NCI-H69 (cell line): ENCODE data around the gene RBFOX1.
"Not testable (repeated sequence)": the region's sequence is repeated elsewhere in the genome, so short reads cannot be mapped to it uniquely, and the experiment has no call there.

ENCODE experiments used
- DNase-seq: peaks from one replicate; lab custom pipeline; 2025; lab: John Stamatoyannopoulos, UW

Gene RBFOX1

DNA sequence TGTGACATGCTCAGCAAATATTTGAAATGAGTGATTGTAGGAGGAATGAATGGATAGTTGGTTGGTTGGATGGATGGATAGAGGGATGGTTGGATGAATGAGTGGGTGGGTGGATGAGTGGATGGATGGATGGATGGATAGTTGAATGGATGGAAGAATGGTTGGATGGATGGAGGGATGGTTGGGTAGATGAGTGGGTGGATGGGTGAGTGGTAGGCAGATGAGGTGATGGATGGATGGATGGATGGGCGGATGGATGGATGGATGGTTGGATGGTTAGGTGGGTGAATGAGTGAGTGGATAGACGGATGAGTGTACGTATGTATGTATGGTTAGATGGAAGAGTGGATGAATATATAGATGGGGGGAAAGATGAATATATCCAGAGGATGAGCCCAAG, 137.7 kb downstream of the RBFOX1 start:
- DNase-seq: no peak

DNA sequence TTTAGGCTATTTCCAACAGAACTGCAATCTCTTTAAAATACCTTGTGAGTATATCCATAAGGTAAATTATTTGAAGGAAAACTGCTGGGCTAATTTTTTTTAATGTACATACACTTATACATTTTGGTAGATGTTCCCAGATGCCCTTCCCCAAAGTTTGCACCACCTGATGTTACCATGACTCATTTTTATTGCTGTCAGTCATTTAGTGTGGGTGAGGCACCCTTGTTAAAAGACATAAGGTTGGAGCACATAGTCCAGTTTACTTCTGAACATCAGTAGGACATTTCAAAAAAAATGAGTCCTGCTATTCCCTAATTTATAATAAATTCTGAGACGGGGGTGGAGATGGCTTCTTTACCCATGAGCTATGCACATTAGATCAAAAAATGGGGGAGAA, 138.6 kb downstream of the RBFOX1 start:
- peak; percentile 10 for DNase-seq

DNA sequence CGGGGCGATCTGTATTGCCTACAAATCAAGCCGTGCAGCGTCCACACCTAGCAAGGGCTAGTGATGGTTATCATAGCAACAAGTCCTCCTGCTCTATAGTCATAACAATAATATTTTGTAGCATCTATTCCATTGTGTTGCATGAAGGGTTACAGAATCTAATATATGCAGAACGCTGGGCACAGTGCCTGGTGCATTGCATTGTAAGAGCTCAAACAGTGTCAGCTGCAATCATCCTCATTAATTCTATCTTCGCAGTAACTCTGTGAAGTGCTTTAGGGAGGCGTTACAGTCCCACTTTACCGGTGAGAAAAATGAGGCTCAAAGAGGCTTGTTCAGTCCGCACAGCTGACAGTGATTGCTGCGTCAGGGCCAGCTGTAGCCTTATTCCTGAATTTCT, 149.4 kb downstream of the RBFOX1 start:
- no peak for DNase-seq

DNA sequence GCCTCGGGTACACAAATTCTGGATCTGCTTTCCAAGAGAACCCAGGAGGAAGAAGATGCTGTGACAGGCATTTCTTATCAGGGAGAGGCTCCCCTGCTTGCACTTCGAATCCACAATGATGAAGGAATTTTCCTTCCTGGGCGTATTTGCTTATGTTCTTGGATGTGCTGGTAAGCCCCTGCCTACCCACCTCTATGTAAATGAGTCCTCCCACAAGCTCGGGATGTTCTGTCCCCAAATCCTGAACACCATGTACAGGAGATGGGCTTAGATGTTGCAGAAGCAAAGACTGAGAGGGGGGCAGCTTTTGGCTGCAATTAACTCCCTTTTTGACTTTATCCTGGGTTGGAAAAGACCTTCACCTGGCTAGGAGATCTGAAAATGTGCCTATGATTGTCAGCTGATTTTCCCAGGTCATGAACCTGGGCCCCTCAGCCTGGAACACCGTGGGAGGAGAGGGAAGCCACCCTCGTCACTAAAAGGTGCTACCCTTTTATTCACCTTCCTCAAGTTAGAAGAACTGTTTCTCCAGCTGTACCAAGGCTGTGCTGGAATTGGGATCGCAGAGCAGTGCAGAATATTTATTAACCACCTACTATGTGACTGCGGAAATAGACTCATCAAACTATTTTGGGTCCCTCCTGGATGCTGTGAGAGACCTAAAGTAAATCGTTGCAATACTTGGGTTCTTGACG, 150.1 kb downstream of the RBFOX1 start:
- DNase-seq: no peak

DNA sequence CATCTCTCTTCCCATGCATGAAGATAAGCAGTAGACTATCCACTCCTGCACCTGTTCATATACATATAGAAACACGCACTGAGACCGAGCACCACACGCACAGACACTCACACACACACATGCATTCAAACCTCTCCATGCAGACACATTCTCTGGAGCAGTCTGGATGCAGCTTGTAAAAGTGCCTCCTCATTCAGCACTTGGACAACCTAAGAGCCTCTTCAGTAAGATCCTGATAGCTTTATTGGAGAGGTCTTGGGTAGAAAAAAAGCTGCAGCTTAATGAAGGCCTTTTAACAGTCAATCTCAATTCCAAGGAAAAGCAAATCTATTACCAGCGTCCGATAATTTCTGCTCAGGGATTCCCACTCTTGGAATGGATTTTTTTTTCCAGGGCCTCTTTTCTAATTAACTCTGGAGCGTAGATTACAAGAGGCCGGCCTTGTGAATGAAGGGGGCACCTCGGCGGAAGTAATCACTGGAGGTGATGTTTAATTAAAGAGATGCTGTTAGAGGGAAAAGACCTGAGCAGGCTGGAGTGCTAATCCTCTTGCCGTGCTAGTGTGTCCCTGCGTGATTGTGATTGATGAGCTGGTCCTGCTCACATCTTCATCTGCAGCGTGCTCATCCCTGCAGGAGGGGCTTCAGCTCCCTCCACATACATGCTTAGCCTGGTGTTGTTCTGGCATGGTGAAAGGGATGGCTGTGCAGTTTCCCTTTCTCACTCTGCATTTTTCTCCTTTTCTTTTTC, 155.1 kb downstream of the RBFOX1 start:
- no peak for DNase-seq

DNA sequence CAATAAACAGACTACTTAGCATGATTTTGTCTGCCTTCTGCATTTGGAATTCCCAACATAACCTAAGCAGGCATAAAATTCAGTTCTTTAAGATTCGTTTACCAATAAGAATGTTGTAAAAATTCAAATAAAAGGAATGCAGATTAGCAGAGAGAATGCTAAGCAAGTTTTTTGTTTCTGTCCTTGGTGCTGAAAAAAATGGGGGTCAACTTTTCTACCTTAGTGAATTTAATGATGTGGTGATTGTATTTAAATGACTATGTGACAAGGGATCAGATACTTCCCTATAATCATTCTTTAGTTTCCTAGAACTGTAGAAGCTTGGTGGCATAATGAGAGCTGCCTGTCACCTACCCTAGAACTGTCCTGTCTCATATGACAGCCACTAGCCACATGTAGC, 159.5 kb downstream of the RBFOX1 start:
- DNase-seq: no peak

DNA sequence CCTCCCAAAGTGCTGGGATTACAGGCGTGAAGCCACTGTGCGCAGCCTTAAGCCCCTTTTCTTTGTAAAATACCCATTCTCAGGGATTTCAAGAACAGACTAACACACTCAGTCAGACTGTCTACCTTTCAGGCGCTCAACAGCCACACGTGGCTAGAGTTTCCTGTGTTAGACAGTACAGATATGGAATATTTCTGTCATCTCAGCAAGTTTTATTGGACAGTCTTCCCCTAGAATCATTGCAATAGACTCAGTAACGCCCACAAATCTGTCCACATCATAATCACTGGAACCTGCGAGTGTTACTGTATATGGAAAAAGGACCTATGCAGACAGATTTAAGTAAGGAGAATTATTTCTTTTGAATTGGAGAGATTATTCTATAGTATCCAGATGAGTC, 160.5 kb downstream of the RBFOX1 start:
- DNase-seq: no peak

DNA sequence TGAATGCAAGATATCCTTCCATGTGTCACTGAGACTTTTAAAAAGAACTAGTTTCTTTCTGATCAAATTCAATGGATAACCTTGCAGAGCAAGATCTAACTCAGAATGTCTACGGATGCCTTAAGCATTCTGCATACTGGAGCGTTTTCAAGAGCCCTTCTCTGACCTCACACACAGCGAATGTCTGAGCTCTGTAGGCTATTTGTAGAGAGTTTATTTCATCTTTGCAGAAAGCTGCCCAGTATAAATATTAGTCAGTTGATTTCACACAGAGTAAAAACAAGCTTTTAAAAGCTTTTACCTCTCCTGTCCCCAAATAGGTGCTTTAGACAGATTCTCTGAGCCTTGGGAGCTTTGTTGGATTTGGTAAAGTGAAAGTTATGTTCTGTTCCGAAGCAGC, 165.0 kb downstream of the RBFOX1 start:
- no peak for DNase-seq

DNA sequence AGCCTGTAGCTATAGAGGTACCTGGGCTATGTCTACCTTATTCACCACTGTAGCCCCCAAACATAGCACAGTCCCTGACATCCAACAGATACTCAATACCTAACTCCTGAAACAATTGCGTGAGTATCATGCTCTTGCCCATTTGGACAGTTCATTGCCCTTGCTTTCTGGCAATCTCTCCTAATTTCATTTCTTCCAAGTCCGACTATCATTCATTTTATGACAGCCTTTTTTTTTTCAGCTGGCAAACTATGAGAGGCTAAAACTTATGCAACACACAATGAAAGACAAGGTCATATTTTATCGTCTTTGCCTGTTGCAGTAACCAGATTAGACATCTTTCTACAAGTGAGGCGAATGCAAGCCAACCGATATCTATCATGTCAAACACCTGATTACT, 169.2 kb downstream of the RBFOX1 start:
- no peak for DNase-seq

DNA sequence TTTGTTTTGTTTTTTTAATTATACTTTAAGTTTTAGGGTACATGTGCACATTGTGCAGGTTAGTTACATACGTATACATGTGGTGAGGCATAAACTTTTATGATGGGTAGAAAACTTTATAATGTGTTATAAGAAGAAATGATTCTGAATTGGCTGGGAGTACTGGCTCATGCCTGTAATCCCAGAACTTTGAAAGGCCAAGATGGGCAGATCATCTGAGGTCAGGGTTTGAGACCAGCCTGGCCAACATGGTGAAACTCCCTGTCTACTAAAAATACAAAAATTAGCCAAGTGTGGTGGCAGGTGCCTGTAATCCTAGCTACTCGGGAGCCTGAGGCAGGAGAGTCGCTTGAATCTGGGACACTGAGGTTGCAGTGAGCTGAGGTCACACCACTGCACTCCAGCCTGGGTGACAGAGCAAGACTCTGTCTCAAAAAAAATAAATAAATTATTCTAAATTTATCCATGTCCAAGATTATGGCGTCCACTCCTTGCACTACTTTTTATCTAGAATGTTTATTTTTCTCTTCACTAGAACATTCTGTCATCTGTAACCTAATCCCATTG, 170.0 kb downstream of the RBFOX1 start:
- not testable (repeated sequence) for DNase-seq

DNA sequence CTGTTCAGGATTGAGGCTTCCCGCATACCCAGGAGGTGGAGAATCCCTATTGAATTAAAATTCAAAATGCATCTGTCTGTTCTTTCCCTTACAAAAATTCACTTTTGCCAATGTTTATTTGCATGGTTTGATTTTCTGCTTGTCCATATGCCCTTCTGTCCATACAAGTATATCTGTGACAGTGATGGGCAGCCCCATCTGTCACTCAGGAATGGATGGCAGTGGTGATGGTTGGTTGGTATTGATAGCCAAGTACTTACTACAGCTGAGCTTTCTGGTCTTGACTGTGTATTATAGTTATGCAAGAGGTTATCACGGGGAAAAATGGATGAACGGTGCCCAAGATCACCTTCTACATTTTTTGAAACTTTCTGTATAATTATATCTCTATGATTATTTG, 171.0 kb downstream of the RBFOX1 start:
- DNase-seq: no peak

DNA sequence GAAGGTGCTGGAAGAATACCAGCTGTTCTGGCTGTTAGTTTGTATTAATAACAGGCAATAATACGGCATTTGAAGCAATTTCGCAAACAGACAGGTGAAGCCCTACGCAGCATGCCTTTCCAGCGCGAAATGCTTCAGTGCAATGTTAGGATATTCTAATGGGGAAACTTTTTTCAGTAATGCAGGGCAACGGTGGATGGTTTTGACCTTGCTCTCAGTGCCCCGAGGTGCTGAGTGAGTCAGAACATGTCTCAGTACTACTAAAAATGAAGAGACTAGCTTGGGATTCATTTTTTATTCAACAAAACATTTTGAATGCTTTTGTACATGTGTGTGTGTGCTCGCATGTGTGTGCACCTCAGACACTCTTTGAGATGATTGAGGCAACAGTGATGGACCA, 172.2 kb downstream of the RBFOX1 start:
- no peak for DNase-seq

DNA sequence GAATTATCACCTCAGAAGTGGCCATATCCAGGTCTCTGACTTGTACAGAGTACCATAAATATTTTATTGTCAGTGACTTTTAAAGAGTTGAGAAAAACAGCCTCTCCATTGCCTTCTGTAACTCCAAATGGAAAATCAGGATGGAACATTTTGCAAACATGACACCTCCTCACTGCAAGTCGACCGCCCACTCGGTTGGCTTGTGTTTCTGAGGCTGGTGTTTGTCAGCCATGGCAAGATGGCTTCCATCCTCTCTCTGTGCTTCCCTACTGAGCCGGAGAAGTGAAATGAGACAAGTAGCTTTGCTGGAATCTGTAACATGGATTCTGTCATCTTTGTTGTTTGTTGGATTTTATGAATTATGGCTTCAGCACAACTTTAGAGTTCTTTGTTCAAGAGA, 172.8 kb downstream of the RBFOX1 start:
- no peak for DNase-seq

DNA sequence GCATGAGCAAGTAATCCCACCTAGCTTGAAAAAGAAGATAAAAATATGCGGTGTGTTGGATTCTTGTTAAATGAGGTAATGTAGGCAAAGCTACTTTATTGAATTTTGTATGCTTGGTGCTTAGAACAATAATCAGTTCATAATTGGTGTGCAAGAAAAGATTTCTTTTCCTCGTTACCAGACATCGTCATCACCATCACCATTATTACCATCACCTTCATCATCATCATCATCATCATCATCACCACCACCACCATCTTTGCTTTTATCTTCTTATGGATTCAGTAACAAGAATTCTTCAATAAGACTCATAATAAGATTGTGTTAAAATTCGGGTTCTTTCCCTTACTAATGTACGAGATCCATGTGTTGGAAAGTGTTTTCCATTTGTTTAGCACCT, 173.7 kb downstream of the RBFOX1 start:
- DNase-seq: no peak

DNA sequence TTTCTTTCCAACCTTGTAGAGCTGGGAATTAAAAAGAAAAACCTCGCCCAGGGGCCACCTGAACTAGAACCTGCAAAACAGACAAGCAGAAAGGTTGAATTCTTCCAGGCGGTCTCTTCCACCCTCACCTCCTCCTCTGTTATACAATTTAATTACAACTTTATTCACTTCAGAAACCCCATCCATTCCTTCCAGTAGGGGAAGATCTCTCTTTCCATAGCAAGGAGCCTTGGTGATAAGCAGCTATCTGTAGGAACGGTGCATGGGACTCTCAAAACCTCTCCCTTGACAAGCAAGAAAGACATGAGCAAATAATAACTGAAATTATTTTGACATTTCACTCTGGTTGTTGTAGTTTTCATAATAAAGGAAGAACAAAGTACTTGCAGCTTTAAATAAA, 176.0 kb downstream of the RBFOX1 start:
- DNase-seq: no peak

DNA sequence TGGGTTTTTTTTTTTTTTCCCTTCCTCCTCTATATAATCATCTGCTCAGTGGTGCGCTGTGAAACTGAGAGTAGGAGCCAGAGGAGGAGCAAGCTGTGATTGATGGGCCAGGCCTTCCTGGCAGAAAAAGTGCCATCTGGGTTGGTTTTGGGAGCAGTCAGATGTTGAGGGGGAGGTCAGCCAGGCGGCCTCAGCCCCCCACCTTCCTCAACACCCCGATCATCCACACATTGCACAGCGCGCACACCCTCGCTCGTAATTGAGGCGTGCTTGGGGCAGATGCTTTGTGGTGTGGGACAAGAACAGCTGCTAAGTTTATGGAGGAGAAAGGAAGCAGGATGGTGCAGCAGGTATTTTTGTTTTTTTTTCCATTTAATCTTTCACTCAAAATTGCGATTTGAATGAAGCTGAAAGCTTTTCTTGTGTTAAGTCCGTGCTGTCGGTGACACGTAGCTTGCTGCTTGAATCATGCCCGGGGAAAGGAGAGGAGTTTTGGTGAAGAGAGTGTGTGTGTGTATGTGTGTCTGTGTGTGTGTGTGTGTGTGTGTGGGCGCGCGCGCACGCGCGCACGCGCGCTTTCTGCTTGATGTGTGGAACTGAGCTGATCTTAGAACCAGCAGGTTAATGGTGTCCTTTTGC, 177.4 kb downstream of the RBFOX1 start:
- DNase-seq: peak; percentile 58

DNA sequence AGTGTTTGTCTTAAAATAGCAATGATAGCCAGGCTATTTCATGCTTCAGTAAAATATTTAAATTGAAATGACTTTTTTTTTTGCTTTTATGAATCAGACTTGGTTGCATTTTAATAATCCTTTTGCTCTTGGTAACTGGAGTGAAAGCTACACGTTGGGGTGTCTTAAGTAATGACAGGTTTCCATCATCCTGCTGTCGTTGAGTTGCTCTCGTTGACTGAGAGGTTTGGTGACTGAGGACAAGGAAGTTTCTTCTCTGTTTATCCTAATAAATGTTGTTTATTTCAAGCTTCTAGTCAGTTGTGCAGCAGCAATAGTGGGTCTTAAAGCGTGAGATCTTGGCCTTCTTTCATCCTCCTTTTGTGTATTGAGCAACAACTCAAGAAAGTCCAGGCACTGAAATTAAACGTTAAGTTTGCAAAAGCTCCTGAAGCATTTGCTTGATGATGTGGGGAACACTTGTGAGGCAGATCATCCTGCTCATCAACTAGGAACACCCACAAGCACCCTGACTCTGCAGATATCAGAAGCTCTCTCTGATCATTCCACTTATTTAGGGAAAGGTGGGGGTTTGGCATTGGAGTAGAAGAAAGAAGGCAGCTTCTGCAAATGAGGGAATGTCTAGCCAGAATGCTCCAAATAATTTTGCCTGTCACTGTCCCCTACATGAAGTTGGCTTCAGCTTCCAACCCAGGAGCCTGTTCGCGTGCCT, 179.1 kb downstream of the RBFOX1 start:
- peak; percentile 3 for DNase-seq

DNA sequence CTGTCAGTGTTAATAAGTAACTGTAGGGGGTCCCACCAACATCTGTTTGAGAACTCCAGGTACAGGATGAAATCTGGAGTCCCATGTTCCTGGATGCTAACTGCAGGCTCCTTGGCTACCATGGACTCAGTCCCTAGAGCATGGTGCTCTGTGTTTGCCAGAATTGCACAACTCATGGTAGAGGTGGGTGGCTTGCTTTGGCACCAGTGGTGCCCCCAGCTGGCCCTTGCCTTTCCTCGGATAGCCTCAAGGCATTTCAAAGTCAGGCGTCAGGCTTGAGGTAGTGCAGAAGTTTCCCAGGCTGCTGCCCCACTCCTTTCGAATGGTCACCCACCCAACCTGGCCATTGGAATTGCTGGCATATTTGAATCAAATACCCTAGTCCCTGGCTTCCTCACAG, 179.9 kb downstream of the RBFOX1 start:
- DNase-seq: no peak

DNA sequence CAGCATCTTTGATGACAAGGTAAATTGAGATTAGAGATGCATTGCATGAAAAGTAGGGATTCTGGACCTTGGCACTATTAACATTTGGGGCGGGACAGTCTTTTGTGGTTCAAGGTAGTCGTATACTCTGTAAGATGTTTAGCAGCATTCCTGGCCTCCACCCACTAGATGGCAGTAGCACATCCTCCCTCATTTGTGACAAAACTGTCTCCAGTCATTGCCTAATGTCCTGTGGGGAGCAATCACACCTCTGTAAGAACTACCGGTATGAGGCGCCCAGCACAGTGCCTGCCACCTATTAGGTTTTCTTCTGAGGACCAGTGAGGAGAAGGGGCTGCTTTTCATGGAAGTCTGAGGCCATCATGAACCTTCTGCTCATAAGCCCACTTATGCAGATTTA, 180.8 kb downstream of the RBFOX1 start:
- peak; percentile 46 for DNase-seq

DNA sequence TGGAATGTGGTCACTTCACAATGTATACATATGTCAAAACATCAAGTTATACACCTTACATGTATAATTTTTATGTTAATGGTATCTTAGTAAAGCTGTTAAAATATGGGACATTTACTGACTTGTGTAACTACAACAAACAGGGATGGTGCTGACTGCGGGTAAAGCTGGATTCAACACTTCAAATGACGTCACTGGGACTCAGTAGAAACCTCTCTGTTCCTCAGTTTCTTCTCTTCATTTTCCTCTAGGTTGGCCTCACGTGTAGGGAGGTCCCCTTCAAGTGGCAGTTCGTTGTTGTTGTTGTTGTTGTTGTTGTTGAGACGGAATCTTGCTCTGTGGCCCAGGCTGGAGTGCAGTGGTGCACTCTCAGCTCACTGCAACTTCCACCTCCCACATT, 182.9 kb downstream of the RBFOX1 start:
- DNase-seq: no peak

DNA sequence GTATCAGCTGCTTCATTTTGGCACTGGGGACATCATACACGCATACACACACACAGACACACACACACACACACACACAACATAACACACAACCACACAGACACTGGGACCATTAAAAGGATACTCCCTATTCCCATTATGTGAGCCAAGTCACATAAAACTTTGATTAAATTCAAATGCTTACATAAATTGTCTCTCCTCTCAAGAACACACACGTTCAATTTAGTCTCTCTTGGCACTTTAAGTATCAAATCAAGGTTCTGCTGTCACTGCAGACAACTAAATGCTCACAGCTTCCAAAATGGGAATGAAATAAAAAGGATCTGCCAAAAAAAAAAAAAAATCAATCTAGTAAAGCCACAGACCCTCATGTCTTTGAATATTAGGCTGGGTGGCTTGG, 184.9 kb downstream of the RBFOX1 start:
- DNase-seq: no peak

DNA sequence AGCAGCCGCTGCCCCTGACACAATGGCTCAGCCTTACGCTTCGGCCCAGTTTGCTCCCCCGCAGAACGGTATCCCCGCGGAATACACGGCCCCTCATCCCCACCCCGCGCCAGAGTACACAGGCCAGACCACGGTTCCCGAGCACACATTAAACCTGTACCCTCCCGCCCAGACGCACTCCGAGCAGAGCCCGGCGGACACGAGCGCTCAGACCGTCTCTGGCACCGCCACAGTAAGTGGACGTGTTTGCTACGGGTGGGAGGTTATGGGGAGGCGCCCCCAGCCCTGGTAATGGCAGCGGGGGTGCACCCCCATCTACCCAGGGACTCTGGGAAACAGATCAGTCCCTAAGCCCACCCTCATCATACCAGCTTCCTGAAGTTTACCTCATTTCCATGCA, 185.5 kb downstream of the RBFOX1 start:
- no peak for DNase-seq
